SK-N-MC (cell line): ENCODE results near the gene OPRL1.

ENCODE experiments used
- EZH2 ChIP-seq: fragments of 200-600 bp; sonication (generic); IDR thresholded peaks from one replicate; pipeline ENCODE4 v1.6.1; 2017; ENCODE audit warnings: antibody characterized with exemption
- POLR2AphosphoS5 ChIP-seq: IDR thresholded peaks from 2 replicates; pipeline ENCODE4 v1.6.1; 2012; ENCODE audit warnings: mild to moderate bottlenecking, low read depth, low read length, borderline replicate concordance

GRCh38 chr20:64140956-64141355 lies 61.1 kb downstream of the OPRL1 start:
- TF ChIP-seq POLR2AphosphoS5 (no peak), EZH2 (no peak)
